Chondrocyte (in vitro differentiated cells): ENCODE data around the gene MESP2. TPM values are rescaled to one million over a fixed set of nuclear protein-coding genes. Genes with fewer than 3 reads are reported as not detected.

ENCODE experiments used
- DNase-seq: peaks from one replicate; pipeline ENCODE4 v3.0.0; 2021; ENCODE audit warnings: mixed read lengths, low spot score
- H3K27ac Mint-ChIP-seq: one replicate; pipeline ENCODE4 v1.8.0; 2021; ENCODE audit warnings: mild to moderate bottlenecking, moderate library complexity, mixed read lengths; ENCODE audit not compliant: unreplicated experiment
- H3K27me3 Mint-ChIP-seq: 2 replicates; pipeline ENCODE4 v1.8.0; 2021; ENCODE audit warnings: low read depth, mixed read lengths
- H3K36me3 Mint-ChIP-seq: 2 replicates; pipeline ENCODE4 v1.8.0; 2021; ENCODE audit warnings: low read depth, mixed read lengths
- H3K4me1 Mint-ChIP-seq: 2 replicates; pipeline ENCODE4 v1.8.0; 2021; ENCODE audit warnings: low read depth, mild to moderate bottlenecking, mixed read lengths
- H3K4me3 Mint-ChIP-seq: one replicate; pipeline ENCODE4 v1.8.0; 2021; ENCODE audit warnings: mild to moderate bottlenecking, moderate library complexity, mixed read lengths; ENCODE audit not compliant: unreplicated experiment
- H3K9me3 Mint-ChIP-seq: 2 replicates; pipeline ENCODE4 v1.8.0; 2021; ENCODE audit warnings: low read depth, mixed read lengths
- CTCF ChIP-seq: fragments of 200-600 bp; sonication (generic); IDR thresholded peaks from 2 replicates; pipeline ENCODE4 v1.5.0; 2021; ENCODE audit warnings: antibody characterized with exemption, mild to moderate bottlenecking, moderate library complexity
- long read RNA-seq: library from polyadenylated mRNA; stranded (forward); transcript quantifications from one replicate; pipeline ENCODE4 v2.0.0, GENCODE V29; 2021
- total RNA-seq: library from RNA; stranded (reverse); gene quantifications from 3 replicates; pipeline ENCODE4 v1.2.1, GENCODE V29; 2021

MESP2 gene, protein sequence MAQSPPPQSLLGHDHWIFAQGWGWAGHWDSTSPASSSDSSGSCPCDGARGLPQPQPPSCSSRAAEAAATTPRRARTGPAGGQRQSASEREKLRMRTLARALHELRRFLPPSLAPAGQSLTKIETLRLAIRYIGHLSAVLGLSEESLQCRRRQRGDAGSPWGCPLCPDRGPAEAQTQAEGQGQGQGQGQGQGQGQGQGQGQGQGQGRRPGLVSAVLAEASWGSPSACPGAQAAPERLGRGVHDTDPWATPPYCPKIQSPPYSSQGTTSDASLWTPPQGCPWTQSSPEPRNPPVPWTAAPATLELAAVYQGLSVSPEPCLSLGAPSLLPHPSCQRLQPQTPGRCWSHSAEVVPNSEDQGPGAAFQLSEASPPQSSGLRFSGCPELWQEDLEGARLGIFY
- 0.25 to 0.51 TPM (median 0.36 TPM) in 3 replicates for total RNA-seq
- long read RNA-seq, result 0 reads

DNA sequence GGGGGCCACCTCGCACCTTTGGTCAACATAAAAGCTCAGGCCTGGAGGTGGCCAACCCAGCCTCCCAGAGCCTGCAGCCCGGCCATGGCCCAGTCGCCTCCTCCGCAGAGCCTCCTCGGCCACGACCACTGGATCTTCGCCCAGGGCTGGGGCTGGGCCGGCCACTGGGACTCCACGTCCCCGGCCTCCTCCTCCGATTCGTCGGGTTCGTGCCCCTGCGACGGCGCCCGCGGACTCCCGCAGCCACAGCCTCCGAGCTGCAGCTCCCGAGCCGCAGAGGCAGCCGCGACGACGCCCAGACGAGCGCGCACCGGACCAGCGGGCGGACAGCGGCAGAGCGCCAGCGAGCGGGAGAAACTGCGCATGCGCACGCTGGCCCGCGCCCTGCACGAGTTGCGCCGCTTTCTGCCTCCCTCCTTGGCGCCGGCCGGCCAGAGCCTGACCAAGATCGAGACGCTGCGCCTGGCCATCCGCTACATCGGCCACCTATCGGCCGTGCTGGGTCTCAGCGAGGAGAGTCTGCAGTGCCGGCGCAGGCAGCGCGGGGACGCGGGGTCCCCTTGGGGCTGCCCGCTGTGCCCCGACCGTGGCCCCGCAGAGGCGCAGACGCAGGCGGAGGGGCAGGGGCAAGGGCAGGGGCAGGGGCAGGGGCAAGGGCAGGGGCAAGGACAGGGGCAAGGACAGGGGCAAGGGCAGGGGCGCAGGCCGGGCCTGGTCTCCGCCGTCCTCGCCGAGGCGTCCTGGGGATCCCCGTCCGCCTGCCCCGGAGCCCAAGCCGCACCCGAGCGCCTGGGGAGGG lies at the start of gene MESP2:
Gene MESP2, plus strand, starts transcription at position 59 of the 799 bp plus-strand sequence. Its CDS starts 26 bp downstream, at position 85.
- peak; percentile 83 for DNase-seq
- Mint-ChIP-seq H3K4me3 (peak within 1 kb of the TSS; percentile 56), H3K27me3 (no peaks in the 10 kb centered on the region)

DNA sequence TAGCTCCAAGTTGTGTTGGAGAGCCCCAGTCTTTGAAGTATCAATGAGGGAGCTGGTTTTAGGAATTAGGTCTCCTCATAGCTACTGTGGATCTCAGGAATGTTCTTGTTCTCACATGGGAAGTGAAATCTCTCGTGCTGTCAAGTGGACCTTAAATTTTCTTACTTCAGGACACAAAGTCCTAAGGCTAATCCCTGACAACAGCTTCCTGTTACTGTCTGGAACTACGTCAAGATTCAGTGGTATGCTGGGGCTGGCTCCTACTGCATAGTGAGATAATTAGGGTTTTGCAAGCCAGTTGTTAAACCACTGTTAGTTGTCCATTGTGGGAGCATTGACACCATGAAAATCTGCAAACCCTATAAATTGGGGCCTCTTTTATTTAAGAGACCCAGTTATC lies 47.9 kb upstream of the MESP2 start:
- TF ChIP-seq CTCF, result no peak
- no peaks in the 10 kb centered on the region for H3K4me1 Mint-ChIP-seq
- DNase-seq, result no peak
- no peak overlapping the region for H3K27ac Mint-ChIP-seq
- H3K4me3 Mint-ChIP-seq, result no peak overlapping the region
- H3K9me3 Mint-ChIP-seq, result peaks cover 3% of the 10 kb centered on the region
- peaks cover 17% of the 10 kb centered on the region for H3K27me3 Mint-ChIP-seq
- no peaks in the 10 kb centered on the region for H3K36me3 Mint-ChIP-seq

More for the DNA sequence above, at the start of gene MESP2:
- Mint-ChIP-seq H3K4me1 (peaks cover 10% of the 10 kb centered on the region), H3K27ac (peak within 1 kb of the TSS; percentile 22), H3K9me3 (no peaks in the 10 kb centered on the region), H3K36me3 (no peaks in the 10 kb centered on the region)
- peak; percentile 74 for TF ChIP-seq CTCF

DNA sequence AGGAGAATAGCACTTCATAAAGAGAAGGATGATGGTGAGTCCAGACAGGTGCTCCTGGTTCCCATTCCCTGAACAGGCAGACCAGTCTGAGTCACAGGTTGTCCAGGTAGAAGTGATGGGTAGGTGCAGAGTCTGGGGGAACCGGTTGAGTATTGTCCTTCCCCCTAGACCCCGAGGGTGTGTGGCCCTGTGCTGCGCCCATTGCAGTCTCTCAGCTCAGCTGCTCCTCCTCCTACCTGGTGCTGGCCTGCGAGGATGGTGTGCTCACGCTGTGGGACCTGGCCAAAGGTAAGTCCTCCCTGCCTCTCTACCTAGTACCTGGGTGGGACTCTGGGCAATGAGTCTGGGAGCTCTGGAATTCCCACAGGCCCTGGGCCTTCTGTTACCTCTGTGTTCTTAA lies 44.9 kb upstream of the MESP2 start:
- no peak for TF ChIP-seq CTCF
- Mint-ChIP-seq H3K9me3 (no peaks in the 10 kb centered on the region), H3K4me1 (no peaks in the 10 kb centered on the region), H3K36me3 (no peaks in the 10 kb centered on the region), H3K4me3 (no peak overlapping the region), H3K27me3 (peaks cover 41% of the 10 kb centered on the region), H3K27ac (no peak overlapping the region)
- DNase-seq, result no peak

GRCh38 chr15:89732451-89733172 lies 43.5 kb upstream of the MESP2 start:
- no peak for DNase-seq
- TF ChIP-seq CTCF, result no peak
- H3K27me3 Mint-ChIP-seq, result peaks cover 42% of the 10 kb centered on the region
- no peak overlapping the region for H3K4me3 Mint-ChIP-seq
- no peak overlapping the region for H3K27ac Mint-ChIP-seq
- H3K4me1 Mint-ChIP-seq, result no peaks in the 10 kb centered on the region
- no peaks in the 10 kb centered on the region for H3K9me3 Mint-ChIP-seq
- no peaks in the 10 kb centered on the region for H3K36me3 Mint-ChIP-seq

DNA sequence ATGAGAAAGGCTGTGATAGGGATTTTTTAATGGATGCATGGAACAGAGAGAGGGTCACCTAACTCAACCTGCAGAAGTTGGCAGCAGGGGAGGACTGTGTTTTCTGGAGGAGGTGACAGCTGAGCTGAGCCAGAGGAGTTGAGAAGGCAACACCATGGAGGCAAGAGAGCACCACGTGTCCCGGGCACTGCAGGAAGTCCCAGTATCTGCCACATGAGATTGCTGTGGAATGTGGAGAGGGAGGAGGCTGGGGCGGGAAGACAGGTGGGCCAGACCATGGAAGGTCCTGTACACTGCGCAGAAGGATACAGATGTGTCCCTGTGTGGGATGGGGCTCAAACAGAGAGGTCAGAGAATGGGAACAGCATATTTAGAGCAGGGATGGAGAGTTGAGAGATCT lies 40.4 kb upstream of the MESP2 start:
- Mint-ChIP-seq H3K4me3 (no peak overlapping the region), H3K36me3 (no peaks in the 10 kb centered on the region), H3K27me3 (peaks cover 42% of the 10 kb centered on the region), H3K27ac (no peak overlapping the region), H3K4me1 (peaks cover 2% of the 10 kb centered on the region), H3K9me3 (no peaks in the 10 kb centered on the region)
- DNase-seq, result no peak
- TF ChIP-seq CTCF, result no peak
